DMS53 treated with DMSO at 0.1 percent for 48 hours (cell line): ENCODE results near the gene CD109.

Experiments
- DNase-seq: peaks from one replicate; lab custom pipeline; 2025; ENCODE audit not compliant: unreplicated experiment; lab: John Stamatoyannopoulos, UW

Gene CD109

GRCh38 chr6:73854998-73855718 is 159.2 kb downstream of the CD109 start:
- peak; percentile 33 for DNase-seq

GRCh38 chr6:73857341-73857890 is 161.4 kb downstream of the CD109 start:
- no peak for DNase-seq

- DNase-seq = no peak
Measured at GRCh38 chr6:73858376-73858775, 162.4 kb downstream of the CD109 start.

- DNase-seq = no peak
Measured at GRCh38 chr6:73860303-73860702, 164.3 kb downstream of the CD109 start.

GRCh38 chr6:73866305-73866704 is 170.3 kb downstream of the CD109 start:
- DNase-seq = no peak

- no peak for DNase-seq
Measured at GRCh38 chr6:73867411-73867810, 171.4 kb downstream of the CD109 start.

GRCh38 chr6:73870907-73871306 is 174.9 kb downstream of the CD109 start:
- DNase-seq = peak; percentile 16

GRCh38 chr6:73873081-73873480 is 177.1 kb downstream of the CD109 start:
- DNase-seq = no peak
